NCI-H1092 treated with DMSO at 0.1 percent for 48 hours (cell line): ENCODE data around the gene FOXL2.
"Not testable (repeated sequence)": the region's sequence is repeated elsewhere in the genome, so short reads cannot be mapped to it uniquely, and the experiment has no call there.

ENCODE experiments used
- DNase-seq: peaks from one replicate; lab custom pipeline; 2025; lab: John Stamatoyannopoulos, UW

FOXL2 gene

GRCh38 chr3:138933068-138933668, 13.8 kb downstream of the FOXL2 start:
- DNase-seq, result no peak

- no peak for DNase-seq
Observed at GRCh38 chr3:138928727-138929372, 18.1 kb downstream of the FOXL2 start.

DNA sequence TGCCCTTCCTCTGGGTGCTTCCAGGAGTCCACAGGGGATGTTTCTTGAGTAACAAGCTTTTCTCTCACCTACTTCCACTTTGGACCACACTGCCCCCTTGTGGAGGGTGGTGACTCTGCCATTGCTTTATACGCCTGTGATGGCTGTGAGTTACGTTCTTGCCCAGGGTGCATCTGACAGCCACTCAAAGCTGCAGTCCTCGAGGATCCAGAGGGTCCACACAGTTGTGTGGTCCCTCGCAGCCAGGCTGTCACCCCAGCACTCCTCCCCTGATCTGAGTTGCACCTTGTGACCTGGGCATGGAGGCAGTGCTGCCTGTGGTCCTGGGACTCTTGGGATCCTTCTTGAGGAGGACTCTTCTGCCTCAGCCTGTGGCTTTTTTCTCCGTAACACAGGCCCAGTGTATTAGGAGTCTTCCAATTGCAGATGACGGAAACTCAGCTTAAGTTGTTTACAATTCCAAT, 23.4 kb downstream of the FOXL2 start:
- peak; percentile 46 for DNase-seq

DNA sequence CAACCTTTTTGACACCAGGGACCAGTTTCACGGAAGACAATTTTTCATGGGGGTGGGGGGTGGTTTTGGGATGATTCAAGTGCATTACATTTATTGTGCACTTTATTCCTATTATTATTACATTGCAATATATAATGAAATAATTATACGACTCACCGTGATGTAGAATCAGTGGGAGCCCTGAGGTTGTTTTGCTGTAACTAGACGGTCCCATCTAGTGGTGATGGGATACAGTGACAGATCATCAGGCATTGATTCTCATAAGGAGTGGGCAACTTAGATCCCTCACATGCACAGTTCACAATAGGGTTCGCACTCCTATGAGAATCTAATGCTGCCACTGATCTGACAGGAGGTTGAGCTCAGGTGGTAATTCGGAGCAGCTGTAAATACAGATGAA, 24.5 kb downstream of the FOXL2 start:
- not testable (repeated sequence) for DNase-seq

GRCh38 chr3:138921316-138922292, 25.3 kb downstream of the FOXL2 start:
- DNase-seq, result no peak

DNA sequence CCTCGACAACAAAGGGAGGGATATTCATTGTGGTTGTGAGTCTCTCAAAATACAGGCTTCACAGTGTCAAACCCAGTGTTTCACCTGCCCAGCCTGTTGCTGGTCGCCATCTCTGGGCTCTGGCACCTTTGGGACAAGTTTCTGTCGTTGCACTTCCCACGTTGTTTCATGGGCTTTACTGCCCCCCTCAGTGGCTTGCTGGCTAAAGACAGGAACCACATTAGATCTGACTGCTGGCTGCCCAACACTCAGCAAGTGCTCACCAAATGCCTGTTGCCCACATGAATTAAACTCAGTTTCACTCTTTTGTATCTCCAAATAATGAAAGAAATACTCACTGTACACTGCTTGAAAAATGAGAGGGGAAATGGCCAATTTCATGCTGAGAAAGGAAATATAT, 27.6 kb downstream of the FOXL2 start:
- no peak for DNase-seq

- no peak for DNase-seq
Observed at GRCh38 chr3:138916824-138917223, 30.1 kb downstream of the FOXL2 start.

GRCh38 chr3:138915503-138916498, 31.1 kb downstream of the FOXL2 start:
- peak; percentile 80 for DNase-seq

- DNase-seq, result no peak
Observed at GRCh38 chr3:138914870-138915502, 32.0 kb downstream of the FOXL2 start.

- DNase-seq, result no peak
Observed at GRCh38 chr3:138913766-138914165, 33.2 kb downstream of the FOXL2 start.

GRCh38 chr3:138912237-138912636, 34.7 kb downstream of the FOXL2 start:
- DNase-seq, result no peak

DNA sequence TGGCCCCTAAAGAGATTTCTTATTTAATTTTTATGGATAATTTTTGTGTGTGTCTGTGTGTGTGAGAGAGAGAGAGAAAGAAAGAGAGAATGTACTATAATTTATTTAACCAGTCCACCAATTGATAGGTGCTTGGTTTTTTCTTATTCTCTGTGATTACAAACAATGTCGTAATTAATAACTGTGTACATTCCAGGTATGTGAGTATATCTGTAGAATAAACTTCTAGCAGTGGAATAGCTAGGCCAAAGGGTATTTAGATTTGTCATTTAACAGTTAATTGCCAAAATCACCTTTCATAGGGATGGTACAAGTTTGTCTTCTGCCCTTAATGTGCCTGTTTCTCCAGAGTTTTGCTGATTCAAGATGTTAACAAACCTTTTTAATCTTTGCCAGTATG, 35.3 kb downstream of the FOXL2 start:
- no peak for DNase-seq

- DNase-seq, result no peak
Observed at GRCh38 chr3:138909904-138910303, 37.0 kb downstream of the FOXL2 start.

GRCh38 chr3:138908846-138909245, 38.1 kb downstream of the FOXL2 start:
- no peak for DNase-seq

GRCh38 chr3:138907539-138907938, 39.4 kb downstream of the FOXL2 start:
- DNase-seq, result no peak

DNA sequence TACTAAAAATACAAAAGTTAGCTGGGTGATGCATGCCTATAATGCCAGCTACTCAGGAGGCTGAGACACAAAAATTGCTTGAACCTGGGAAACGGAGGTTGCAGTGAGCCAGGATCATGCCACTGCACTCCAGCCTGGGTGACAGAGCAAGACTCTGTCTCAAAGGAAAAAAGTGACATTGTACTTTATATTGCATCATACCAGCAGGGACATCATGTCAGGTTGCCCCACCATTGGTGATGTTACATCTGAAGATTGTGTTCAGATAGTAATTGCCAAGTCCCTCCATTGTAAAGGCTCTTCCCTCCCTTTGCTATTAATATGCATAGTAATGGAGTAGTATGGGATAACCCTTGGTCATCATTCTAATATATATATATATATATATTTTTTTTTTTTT, 44.8 kb downstream of the FOXL2 start:
- DNase-seq, result no peak

- no peak for DNase-seq
Observed at GRCh38 chr3:138901567-138901966, 45.4 kb downstream of the FOXL2 start.

- no peak for DNase-seq
Observed at GRCh38 chr3:138899351-138899991, 47.5 kb downstream of the FOXL2 start.

GRCh38 chr3:138898708-138899107, 48.2 kb downstream of the FOXL2 start:
- DNase-seq, result no peak

DNA sequence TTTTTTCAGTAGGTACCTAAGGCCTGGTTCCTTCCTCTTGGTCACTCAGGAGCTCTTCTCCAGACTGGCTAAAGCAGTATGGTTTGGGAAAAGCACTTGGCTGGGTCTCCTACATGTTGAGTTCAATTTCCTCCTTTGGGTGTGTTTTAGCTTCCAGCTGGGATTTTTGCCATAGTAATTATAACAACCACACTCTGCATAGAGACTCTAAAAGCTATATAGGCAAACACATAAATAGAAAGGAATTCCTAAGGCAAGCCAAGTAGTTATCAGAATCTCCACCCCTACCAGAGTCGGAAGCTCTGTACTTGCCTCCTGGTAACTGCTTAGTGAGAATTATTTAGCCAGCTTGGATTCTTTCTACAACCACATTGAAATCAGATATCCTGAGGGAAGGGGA, 48.6 kb downstream of the FOXL2 start:
- no peak for DNase-seq
